NCI-H1436 (cell line): ENCODE measurements around the gene MEIS2.

Source experiments
- DNase-seq: peaks from one replicate; lab custom pipeline; 2025; lab: John Stamatoyannopoulos, UW

MEIS2 gene

DNA sequence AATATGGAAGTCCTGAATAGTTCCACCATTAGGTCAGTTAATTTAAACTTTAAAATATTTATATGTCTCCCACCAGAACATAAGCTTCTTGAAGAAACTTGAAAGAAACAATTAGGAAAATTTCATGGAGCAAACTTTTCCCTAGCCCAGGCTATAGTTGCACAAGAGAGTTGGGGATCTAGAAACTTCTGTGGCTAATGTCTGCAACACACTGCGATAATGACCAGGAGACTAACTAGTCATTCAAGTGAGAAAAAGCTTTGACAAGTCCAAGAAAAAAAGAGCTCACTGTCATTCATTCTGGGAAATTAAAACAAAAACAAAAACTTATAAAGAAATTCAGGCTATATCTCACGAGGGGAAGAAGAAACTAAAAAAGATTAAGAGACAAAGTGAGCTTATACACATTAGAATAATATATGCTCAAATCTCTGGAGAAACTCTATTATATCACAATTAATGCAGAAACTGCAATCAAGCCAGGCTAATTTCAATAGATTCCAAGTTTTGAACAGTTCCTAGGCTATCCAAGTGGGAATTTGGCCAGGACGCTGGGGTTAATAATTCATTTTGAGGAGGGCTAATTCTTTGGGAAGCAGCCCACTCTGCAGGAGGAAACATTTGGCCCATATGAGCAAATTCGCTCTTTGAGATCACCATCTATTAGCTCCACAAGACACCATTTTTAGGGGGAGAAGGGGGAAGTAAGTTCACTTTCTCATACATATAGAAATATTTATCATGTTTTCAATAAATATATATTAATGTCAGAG, 134.6 kb downstream of the MEIS2 start:
- DNase-seq = no peak

DNA sequence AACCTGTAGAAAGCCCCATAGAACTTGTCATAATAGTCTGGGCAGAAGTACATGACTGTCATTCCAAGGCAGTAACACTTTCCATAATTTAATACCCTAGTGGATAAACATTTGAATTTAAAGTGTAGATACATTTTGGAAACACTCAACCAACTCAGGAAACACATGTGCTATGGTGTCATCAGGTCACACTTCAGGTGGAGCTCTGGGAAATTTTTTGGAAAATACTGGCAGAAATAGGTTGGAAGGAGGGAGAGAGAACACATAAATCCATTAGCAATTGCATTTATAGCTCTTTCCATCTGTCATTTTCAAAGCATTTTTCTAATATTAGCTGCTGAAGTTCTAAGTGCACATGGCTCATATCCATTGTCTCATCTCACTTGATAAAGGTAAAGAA, 135.7 kb downstream of the MEIS2 start:
- DNase-seq = no peak

DNA sequence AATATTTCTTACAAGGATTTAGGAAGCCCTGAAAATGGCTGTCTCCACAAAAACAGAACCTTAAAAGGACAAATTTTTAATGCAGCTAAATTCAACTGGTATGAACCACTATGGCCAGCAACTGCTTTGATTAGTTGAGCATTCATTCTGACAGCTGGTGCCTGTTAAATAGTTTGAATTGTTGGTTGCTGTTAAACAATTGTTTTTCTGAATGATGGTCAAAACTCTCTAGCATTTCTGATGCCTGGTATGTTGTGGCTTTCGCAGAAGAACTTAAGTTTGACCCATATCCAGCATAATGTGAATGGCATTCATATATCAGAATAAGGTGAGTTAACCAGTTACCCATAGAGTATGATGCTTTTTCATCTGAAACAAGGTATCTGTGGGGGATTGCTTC, 138.4 kb downstream of the MEIS2 start:
- DNase-seq = no peak

DNA sequence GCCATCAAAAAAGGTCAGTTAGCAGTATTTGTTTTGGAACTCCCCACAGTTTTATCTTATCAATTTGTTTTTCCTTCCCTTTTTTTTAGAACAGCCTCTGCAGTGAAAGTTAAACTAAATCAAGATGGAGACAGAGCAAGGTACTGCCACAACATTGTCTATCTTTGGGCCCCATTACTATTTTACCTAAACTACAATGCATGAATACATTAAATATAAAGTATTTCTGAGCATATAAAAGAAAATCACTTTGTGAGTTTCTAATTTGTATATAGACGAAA, 139.5 kb downstream of the MEIS2 start:
- DNase-seq = no peak

DNA sequence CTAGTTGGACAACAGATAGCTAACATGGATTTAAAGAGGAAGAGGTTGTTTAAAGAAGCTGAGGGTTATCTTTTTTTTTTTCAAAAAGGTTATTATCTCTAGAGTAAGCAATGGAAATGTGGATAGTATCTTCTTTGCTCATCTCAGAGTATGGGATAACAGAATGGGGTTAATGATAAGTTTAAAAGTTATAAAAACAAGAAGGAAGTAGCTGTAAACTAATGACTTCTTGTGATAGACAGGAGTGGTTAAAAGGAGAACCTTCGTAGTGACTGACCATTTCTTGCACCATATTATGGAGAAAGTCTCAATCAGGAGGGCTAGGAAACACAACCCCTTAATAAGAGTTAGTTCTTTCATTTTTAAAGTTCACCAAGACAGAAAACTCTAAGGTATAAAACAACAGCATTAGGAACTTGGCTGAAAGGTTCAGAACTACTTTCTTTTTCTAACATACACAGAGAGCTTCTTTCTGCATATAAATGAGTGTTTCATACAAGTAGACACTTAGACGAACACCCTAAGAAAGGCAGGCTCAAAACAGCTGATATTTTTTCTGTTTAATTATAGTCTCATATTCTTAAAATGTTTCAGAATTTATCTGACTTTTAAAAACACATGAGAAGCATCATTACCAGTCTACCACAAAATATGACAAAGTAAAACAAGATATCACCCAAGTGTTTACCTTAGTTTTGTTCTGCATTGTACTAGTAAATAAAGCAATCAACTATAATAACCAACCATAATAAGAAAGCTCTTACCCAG, 140.0 kb downstream of the MEIS2 start:
- no peak for DNase-seq

DNA sequence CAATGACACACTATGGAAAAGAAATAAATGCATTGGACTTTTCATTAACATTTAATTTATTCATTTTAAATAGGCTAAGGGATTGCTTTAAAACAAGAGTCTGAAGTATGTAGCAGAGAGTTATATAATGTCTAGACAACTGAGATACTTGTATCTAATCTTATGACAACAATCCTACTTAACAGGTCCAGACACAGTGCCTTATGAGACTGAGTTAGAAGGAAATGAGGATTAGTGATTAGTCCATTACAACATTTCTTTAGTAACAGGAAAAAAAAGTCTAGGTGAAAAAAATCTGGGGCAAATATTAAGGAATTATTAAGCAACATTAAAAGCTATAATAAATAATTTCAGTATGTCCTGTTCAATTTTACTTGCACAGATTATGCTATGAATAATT, 140.6 kb downstream of the MEIS2 start:
- DNase-seq = no peak

DNA sequence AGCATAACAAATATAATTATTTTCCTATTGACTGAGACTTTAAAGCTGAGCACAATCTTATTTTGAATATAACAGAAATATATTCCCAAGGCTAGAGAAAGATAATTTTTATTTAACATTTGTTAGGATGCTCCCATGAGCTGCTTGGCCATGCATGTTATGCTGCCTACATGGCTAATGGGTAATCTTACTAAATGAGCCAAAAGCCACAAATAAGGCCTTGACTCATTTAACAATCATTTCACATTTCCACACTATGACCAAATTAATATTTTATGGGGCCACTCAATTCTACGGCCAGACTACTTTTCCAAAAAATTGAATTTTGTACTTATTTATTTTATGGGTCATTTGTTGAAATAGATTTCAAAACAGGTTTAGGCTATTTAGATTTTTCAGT, 141.7 kb downstream of the MEIS2 start:
- DNase-seq = no peak

DNA sequence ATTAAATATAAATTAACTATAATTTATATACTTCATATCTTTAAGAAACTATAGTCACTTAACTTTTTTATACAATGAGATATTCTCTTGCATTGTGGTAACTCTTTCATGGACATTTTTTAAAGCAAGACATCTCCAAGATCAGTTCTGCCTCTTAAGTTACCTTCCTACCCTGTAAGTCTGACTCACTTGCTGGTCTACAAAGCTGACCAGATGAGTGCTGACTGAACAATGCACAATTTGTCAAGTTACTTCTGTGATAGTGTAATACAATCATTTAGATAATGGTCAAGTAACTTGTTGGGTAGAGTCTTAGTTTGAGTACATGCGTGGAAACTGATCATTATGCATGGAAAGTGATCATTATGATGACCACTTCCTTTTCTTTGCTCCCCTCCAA, 145.9 kb downstream of the MEIS2 start:
- no peak for DNase-seq

DNA sequence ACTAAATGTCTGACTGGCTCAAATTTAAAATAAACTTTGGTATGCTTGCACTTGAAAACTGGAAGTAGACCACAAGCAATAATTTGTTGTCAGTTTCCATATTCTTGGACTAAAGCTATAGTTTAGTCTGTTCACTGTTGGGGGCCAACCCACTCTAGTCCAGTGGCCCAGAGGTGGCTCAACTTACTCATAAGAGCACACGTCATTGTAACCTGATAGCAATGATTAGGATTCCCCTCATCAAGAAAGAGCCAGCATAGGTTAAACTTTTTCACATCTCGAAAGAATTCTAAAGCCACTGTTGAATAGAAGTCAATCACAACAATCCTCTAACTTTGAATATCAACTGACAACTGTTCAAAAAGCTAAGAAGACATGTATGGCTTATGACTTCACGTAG, 147.0 kb downstream of the MEIS2 start:
- no peak for DNase-seq

DNA sequence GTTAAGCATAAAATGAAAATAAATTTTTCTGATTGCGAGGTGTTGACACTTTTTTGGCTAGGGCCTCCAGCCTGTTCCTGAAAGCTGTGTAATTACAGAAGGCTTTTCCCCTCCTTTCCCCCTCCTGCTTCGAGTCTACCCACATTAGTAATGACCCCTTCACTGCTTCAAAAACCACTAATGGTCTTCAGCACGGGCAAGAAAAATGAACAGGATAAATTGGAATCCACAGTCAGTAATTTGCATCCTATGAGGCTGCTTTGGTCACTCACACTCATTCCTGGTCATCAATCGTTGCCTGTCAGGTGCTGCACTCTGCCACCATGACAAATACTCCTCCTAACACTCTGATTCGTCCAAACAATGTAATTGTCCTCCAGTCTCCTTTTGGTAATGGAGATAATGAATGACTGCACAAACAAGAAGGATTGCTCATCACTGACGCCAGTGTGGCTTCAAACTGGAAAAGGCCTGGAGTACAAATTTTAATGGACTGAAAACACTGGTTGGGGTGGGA, 148.6 kb downstream of the MEIS2 start:
- DNase-seq = peak; percentile 51

DNA sequence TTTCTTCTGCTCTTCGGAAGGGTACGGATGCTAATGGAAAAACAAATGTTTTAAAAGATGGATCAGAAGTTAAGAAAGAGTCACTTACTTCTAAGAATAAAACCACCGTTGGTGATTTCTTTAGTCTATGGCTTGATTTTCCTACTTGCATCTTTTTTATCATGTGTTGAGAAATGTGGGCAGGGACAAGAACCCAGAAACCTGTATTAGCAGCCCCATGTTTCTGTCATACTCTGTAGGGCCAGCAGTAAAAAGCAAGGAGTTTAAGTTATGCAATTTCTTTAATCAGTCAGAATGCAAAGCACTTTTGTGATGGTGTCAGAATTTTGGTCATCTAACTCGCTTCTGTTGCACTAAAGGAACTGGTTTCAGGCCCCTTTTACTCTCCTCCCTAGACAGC, 150.0 kb downstream of the MEIS2 start:
- DNase-seq = no peak

DNA sequence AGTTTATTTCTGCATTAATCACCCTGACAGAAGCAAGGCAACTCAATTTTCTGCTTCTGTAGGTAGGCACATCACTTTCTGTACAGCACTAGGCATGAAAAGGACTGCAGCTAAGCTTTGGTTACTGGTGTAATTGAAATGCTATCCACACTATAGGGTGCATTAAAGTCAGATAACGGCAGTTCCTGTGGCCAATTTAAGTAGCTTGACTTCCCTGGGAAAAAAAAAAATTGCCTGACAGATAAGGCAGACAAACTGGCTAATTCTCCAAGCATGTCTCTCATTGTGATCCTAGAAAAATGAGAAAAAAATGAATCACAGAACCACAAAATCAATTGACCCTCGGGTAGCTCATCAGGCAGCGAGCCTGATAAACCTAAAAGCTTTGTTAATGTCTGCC, 151.4 kb downstream of the MEIS2 start:
- DNase-seq = no peak

DNA sequence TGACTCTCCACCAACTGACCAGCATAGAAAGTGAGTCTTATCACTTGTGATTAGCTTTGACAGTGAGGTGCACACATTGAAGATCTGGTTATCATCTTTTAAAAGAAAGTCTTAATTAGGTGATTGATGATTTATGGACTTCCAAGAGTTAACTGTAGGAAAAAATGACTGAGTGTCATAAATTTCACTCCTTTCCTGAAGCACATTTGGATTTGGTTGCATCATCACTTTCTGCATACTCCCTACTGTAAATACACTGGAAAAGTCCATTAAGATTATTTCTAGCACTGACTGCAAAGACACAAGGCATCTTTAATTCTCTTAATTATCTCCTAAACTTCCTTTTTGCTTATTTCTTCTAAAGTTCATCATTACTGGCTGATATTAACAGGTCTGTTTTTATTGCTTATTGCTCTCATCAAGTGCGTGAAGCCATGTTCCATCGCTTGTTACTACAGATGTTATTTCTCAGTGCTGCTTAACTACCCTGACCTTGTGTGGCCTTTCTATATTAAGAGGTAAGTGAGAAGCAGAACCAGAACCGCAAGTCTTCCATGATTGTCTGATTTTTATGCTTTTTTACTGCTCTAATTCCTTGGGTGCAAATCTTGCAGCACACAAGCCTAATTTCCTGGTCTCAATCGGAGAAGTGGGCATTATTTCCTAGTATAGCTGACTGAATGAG, 153.2 kb downstream of the MEIS2 start:
- no peak for DNase-seq

DNA sequence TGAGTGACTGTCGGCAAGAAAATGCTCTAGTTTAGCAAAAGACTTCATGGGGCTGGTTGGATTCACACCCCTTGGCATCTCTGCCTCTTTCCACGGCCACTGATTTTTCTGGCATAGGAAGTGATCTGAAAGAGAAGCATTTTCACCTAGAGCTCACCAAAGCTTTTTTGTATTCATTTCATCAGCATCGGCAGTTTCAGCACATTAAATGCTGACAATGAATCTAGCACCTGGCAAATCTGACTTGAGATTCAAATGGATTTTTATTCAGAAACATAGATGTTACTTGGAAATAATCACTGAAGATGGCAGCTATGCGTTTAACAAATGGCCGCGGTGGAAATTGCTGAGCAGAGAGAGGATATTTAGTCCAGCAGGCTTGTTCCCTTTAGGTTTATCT, 155.9 kb downstream of the MEIS2 start:
- DNase-seq = no peak

DNA sequence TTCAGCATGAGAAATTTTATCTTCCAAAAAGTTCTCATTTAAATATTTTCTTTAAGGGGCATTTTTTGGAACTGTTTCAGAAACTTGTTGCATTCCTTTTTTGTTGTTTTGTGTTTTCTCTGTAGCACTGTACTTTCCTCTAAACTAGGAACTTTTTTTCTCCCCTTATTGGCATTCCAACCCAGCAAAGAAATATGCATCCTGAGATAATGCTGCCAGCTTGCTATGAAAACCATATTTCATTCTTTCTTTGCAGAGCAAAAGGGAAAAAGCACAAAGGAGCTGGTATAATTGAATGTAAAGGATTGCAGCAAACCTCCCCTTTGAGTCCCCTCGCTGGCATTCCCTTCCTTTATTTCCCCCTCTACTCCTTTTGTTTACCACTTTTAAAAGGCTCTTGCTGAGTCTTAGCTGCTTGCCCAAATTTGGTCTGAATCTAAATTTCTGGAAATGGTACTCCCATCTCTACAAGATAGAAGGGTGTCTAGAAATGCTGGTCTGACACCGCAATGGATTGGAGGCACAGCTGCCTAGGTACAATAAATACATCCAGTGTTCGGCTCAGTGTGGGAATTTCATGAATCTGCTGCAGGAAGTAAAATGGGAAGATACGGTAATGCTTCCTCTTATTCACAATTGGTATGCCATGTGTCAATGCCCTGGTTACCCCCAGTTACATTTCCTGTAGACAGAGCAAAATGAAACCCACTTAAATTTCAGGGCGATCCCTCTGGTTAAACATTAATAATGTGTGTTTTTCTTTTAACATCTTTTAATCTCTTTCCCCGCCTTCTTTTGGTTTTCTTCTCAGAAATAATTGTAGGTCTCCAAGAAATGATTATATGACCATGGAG, 156.6 kb downstream of the MEIS2 start:
- no peak for DNase-seq

DNA sequence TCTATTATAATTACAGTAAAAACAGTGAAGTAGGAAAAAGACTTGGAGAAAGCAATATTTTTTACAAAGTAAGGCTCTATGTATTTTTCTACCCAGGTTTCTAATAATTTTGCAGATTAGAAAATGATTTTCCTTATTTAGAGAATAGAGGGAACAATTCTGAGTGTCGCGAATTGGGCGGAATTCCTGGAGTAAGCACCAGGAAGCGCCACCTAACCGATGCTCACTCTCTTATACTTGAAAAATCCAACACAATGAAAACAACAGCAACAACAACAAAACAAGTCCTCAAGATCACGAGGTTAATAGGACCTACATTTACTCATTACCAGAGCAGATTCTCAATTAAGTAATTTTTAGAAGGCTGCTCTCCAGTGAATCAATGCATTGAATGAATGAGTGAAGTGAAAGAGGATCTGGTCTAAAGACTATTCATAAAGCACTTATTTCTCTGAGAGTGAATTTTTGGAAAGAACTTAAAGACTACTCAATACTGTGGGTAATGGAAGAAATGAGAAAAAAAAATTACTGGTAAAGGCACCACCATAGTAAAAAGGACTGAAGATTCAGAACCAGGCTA, 158.0 kb downstream of the MEIS2 start:
- no peak for DNase-seq

DNA sequence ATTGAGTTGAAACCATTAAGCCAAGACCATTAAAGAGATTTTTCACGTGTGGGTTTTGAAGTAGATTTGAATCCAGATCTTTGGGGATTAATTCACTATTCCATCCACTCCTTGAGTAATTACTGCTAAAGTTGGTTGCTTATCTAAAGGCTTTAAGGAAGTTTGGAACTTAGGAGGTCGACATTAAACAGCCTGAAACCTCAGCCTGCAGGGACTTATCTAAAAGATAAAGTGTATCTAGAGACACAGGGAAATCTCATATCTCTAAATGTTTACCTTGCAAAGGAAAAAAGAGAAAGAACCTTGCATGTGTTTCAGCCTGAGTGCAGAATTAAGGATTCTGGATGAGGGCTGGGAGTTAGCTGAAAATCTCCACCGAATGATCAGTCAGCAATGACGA, 158.6 kb downstream of the MEIS2 start:
- DNase-seq = no peak

DNA sequence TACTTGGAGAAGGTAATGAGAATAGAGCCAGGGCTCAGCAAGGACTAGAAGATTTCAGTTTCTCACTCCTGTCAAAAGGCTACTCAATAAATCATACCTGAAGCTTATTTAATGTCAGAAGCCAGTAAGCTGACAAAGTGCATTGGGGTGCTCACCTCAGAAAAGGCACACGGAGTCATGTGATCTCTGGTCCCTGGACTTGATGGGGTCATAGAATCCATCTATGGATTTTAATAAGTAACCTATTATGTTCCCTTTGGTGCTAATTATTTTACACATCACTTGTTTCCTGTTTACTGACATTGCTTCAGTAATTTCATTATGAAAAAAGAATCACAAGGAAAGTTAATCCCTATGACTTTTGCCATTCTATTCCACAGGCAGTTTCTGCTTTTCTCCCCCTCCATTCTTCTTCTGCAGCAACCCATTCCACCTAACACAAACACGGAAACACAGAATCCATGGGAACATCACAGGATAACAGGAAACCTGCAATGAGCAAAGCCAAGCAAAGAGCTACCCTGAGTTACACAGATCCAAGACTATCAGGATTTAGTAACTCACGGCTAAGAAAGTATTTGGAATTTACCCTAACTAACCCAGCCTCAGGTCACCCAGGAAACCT, 159.6 kb downstream of the MEIS2 start:
- no peak for DNase-seq

DNA sequence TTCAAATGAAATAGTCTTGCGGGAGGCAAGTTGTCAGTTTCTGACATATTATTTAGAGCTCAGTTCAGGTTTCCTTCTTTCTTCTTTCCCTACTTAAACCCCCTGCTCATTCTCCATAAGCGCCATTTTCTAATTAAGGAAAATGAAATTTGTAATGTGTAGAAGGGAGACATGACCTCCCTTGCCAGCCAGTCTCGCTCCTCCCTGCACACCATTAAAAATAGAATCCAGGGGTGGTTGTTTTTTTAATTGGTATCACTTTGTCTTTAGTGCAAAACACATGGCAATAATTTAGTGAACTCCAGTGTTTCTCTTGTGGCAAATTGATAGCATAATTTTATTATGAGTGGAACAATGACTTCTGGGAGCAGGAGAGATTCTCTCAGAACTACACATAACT, 160.1 kb downstream of the MEIS2 start:
- no peak for DNase-seq

DNA sequence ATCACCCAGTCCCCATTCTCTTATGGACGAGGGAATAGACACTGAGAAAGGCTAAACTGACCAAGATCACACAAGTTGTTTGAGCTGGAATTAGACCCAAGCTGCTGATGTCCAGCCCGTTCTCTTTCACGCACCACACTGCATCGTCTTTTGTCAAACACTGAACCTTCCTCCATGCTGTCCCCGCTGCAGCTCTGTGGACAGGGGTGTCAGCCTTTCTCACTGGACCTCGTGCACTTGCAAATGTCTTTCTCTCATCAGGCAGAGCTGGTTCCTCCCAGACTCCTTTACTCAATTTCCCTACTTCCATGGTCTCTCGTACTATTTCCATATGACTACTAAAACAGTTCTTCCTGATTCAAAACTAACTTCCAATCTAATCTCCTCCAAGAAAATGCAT, 161.6 kb downstream of the MEIS2 start:
- no peak for DNase-seq

DNA sequence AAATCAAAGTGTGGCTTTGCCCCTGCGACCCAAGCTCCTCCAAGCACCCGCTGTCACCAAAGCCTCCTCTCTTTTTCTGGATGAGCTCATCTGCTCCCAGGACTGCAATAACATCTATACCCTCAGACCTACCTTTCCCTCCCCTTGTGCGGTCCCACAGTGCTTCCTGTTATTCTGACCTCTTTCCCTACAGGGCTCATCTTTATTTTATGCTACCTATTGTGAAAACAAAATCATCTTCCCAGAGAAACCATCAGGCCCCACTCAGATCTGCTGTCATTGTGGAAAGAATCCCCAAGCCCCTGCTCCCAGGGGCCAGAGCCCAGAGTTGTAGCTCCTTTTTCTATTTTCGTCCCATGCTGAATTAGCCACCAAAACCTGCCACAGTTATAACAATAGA, 162.2 kb downstream of the MEIS2 start:
- no peak for DNase-seq
